ENCODE measurements around the gene TWNK.

TWNK gene

DNA sequence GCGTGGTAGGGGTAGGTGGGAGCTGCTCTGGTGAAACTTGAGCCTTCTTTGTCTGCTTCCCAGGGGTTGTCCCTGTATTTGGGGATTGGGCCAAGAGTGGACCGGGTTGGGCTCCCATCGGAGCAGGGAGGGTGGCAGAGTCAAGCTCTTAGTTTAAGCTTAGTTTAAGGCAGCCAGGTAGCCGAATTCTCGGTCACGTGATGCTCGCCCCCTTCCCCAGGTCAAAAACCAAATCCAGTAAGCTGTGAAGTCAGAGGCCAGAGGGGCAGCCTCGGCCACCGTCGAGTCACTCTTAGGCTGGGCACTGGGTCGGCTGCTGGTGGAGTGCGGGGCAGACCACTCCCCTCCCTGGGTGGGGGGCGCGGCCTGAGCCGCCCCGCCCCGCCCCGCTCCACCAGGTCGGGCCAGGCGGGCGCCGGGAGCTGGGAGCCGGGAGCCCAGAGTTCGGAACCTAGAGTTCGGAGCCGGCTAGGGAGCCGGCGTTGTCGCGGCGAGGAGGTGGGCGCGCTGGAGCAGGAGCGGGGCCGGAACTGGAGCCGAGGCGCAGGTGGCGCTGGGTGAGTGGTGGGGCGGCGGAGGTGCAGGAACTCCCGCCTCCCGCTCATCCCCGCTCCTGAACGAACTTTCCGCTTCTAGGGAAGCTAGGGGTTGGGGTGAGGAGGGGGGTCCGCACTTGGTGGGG is 9.5 kb downstream of the TWNK start:
- no peak for DNase-seq (ENCODE audit: low read depth in 2 of 2)

DNA sequence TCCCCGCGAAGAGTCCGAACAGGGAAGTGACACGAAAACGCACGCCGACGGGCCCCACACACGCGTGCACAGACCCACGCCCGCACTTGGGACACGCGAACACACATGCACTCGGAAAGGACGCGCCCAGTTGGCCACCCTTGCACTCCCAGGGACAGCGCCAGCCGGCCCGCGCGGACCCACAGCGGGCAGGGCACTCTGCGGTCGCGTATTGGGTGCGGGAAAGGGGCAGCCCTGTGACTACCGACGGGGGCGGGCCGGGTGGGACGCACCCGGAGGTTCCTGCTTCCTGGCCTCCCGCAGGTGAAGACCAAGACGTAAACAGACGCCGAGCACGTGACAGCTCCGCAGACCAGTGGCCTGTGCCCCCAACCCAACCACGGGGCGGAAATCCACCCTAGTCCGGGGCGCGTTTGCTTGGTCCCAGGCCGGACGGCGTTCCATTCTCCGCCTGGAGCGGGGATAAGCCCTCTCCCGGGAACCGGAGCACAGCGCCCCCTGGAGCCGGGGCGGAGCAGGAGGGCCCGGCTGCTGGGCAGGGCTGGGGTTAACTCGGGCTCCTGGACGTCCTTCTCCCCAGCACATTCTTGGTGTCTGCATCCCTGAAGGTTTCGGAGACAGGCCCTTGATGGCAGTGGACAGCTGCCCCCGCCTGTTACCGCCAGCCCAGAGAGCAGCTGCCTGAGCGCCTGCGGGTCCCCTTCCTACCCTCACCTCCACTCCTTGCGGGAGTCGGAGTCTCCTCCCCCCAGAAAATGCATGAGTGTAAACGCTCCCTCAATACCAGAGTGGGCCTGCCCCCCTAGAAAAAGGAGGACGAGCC is 10.2 kb downstream of the TWNK start:
- no peak for DNase-seq (ENCODE audit: low read depth in 2 of 2)

DNA sequence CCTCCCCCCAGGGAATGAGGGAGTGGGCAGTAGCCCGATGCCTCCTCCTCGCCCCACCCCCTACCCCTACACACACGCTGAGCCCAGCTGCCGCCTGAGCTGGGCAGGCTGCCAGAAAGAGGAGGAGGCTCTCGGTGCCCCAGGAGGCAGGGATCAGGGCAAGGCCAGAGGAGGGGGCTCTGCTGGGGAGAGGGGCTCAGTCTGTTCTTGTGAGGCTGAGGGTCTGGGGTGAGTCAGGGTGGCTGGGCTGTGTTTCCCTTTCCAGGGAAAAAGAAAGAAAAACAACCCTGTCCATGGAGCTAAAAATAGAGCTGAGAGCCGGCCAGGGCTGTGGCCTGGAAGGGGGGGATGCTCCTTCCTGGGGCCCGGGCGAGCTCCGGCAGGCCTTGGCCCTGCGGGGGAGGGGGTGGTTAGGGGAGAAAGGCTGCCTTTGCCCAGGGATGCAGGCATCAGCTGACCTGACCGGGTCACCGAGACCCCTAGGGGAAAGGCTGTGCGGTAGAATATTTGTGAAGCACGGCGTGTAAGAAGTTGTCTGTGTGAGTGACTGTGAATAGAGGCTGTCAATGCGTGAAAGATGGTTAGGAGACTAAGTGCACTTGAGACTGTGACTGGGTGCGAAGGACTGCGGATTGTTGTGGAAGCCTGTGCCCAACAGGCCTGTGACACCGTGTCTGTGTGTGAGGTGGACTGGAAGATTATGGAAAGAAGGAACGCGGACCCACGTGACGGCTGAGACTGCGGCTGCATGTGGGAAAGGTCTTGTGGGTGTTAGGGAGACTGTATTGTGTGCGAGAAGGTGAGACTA is 11.0 kb downstream of the TWNK start:
- DNase-seq (ENCODE audit: low read depth in 2 of 2): no peak

GRCh38 chr10:100998991-100999741 is 11.8 kb downstream of the TWNK start:
- no peak for DNase-seq (ENCODE audit: low read depth in 2 of 2)

- DNase-seq (ENCODE audit: low read depth in 2 of 2): no peak
These were observed 12.4 kb downstream of the TWNK start, which contains the start of gene LZTS2 for GRCh38 chr10:100999742-101000126. TSS of gene LZTS2 (plus strand) at chr10:100999808. CDS start at chr10:101002539, 2,731 bp downstream.

GRCh38 chr10:101000127-101000914 is 13.0 kb downstream of the TWNK start:
- DNase-seq (ENCODE audit: low read depth in 2 of 2): no peak

DNA sequence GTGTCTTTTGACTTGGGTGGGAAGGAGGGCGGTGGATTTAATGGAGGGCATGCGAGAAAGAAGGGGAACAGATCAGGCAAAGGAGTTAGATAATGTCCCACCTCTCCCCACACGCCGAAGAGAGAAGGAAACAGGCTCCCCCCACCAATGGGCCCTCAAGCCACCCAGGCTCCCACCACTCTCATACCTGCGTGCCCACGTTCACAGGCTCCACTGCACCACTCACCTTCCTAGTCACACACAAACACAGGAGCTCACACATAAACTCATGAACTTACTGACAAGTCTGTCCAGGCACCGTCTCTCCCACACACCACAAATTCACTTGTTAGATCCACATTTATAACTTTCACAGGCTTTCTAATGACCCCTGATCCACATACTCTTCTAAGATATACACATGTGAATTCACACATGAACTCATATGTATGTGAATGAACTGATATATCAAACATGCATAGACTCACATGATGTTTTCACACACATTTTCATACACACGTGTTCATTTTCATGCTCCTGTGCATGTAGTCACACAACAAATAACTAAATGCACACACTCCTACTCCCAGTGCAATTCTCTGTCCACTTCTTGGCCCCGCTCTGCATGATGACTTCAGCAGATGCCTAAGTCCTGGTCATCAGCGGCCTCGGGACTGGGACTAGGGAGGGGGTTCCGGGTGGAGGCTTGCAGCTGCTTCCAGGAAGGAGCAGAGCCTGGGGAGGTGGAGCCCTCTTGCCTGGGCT is 13.7 kb downstream of the TWNK start:
- DNase-seq (ENCODE audit: low read depth in 2 of 2): no peak

- no peak for DNase-seq (ENCODE audit: low read depth in 2 of 2)
These were observed 14.3 kb downstream of the TWNK start for GRCh38 chr10:101001659-101002035.

- no peak for DNase-seq (ENCODE audit: low read depth in 2 of 2)
These were observed 15.1 kb downstream of the TWNK start for GRCh38 chr10:101002456-101002855.

DNA sequence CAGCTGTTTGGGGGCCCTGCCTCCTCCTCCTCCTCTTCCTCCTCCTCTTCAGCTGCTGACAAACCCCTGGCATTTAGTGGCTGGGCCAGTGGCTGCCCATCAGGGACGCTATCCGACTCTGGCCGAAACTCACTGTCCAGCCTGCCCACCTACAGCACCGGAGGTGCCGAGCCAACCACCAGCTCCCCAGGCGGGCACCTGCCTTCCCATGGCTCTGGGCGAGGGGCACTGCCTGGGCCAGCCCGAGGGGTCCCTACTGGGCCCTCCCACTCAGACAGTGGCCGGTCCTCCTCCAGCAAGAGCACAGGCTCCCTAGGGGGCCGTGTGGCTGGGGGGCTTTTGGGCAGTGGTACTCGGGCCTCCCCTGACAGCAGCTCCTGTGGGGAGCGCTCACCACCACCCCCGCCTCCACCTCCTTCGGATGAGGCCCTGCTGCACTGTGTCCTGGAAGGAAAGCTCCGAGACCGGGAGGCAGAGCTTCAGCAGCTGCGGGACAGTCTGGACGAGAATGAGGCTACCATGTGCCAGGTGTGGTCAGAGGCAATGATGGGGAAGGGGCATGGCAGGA is 16.4 kb downstream of the TWNK start:
- DNase-seq (ENCODE audit: low read depth in 2 of 2): no peak

DNA sequence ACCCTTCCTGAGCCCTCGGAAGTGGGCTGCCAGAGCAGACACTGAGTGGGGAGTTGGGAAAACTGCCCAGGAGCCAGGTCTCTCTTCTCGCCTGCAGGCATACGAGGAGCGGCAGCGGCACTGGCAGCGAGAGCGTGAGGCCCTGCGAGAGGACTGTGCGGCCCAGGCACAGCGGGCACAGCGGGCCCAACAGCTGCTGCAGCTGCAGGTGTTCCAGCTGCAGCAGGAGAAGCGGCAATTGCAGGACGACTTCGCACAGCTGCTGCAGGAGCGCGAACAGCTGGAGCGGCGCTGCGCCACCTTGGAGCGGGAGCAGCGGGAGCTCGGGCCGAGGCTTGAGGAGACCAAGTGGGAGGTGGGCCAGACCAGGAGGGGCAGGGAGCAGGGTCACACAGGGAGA is 18.0 kb downstream of the TWNK start:
- DNase-seq (ENCODE audit: low read depth in 2 of 2): no peak

DNA sequence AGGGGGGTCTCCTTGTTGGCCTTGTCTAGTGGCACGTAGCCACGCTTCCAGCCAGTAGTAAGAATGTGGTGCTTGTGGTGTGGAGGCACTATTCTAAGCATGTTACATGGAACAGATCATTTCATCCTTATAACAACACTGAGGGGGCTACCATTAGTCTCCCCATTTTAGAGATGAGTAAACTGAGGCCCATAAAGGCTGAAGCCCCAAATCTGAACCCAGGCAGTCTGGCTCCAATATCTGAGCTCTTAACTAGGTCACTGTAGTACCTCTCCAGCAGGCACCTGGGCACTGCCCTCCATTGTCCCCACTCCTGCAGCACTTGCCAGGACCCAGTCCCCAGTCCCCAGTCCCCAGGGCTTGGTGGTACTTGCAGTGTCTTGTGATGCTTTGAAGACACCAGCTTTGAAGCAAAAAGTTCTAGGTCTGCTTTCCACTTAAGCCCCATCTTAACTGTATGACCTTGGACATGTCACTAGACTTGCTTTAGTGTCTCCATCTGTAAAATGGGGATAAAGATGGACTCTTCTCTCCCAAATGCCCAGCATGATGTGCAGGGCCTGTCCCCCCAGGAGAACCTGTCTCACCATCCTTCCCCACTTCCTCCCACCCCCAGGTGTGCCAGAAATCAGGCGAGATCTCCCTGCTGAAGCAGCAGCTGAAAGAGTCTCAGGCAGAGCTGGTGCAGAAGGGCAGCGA is 18.7 kb downstream of the TWNK start:
- DNase-seq (ENCODE audit: low read depth in 2 of 2): no peak

DNA sequence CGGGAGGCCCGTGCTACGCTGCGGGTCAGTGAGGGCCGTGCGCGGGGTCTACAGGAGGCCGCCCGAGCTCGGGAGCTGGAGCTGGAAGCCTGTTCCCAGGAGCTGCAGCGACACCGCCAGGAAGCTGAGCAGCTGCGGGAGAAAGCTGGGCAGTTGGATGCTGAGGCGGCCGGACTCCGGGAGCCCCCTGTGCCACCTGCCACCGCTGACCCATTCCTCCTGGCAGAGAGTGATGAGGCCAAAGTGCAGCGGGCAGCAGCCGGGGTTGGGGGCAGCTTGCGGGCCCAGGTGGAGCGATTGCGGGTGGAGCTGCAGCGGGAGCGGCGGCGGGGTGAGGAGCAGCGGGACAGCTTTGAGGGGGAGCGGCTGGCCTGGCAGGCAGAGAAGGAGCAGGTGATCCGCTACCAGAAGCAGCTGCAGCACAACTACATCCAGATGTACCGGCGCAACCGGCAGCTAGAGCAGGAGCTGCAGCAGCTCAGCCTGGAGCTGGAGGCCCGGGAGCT is 19.3 kb downstream of the TWNK start:
- no peak for DNase-seq (ENCODE audit: low read depth in 2 of 2)

DNA sequence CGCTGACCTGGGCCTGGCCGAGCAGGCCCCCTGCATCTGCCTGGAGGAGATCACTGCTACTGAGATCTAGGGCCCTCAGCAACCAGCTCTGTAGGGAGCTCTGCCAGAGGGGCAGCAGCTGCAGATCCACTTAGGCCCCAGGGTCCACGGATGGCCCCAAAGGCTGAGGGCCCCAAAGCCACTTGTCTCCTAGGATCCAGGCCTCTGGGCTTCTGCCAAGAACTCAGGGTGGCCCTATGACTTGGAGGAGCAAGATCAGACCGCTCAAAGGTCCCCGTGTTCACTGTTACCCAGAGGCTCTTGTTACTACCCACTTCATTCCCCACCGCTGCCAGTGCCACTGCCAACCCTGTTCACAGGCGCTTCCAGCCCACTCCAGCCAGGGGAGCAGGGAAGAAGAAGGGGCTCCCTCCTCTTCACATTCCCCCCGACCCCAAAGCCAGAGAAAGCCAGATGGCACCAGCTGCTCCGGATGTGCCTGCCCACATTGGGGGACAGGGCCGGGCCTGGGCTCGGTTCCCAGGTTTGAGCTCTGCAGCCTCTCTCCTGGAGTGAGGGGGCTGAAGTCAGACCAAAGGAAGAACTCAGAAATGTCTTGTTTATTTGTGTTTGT is 19.9 kb downstream of the TWNK start:
- no peak for DNase-seq (ENCODE audit: low read depth in 2 of 2)

- no peak for DNase-seq (ENCODE audit: low read depth in 2 of 2)
These were observed 20.8 kb downstream of the TWNK start for GRCh38 chr10:101007915-101008822.

DNA sequence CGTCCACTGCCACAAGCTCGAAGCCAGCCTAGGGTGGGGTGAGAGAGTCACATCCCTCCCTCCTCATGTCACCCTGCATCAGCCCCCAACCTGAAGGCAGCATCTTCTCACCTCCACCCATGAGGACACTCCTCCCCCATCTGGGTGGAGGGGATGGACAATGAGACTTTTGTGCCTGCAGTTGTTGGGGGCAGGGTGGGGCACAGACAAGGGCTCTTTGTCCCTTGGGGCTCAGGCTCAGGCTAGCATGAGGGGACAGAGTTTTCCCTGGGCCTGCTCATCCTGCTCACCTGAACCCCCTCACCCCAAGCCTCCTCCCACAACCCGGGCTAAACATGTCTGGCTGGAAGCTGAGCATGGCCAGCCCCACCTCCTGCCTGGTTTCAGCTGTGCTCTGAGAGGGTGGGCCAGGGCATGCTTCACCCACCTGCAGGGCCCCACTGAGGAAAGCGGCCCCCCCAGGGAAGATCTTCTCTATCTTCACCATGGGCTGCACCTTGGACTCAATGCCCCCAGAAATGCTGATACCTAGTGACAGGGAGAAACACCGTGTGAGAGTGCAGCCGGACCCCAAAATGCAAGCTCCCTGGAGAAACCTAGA is 21.6 kb downstream of the TWNK start:
- DNase-seq (ENCODE audit: low read depth in 2 of 2): no peak

GRCh38 chr10:101010329-101010728 is 23.0 kb downstream of the TWNK start:
- no peak for DNase-seq (ENCODE audit: low read depth in 2 of 2)
